Measurements from ENCODE around the gene SCN8A.
A peak's percentile ranks its signal among the peaks of the same experiment; 100 is the strongest.

The SCN8A gene

DNA sequence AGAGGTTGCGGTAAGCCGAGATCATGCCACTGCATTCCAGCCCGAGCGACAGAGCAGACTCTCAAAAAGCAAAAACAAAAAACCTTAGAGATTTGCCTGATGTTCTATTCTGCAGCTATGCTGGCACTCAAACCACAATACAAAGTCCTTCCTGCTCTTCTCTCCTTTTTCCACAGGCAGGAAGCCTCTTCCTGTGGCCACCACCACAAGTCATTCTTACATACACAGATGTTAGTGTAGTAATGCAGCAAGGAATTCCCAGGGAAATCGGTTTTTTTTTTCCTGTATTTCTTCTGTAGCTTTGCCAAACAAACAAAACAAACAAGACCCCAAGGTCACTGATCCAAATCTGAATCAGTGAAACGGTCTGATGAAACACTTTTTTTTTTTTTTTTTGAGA lies 153.2 kb downstream of the SCN8A start:
- Histone ChIP-seq H3K4me1 (ENCODE audit: control insufficient read depth, insufficient read depth, low read length) (no peaks in the 10 kb centered on the region), H3K9ac (ENCODE audit: low read length in 2 of 2) (no peak overlapping the region), H3K4me3 (ENCODE audit: low read length in 2 of 2) (no peak overlapping the region), H3K9me3 (ENCODE audit: control insufficient read depth in 2 of 2, low read length in 2 of 2) (peaks cover 0 to 9% of the 10 kb centered on the region in 2 donors), H3K27me3 (ENCODE audit: control insufficient read depth in 1 of 2, insufficient read depth in 2 of 2, low read length in 2 of 2) (no peaks in the 10 kb centered on the region), H3K27ac (ENCODE audit: low read length) (no peak overlapping the region), H3K36me3 (ENCODE audit: control insufficient read depth in 2 of 2, insufficient read depth in 2 of 2, low read length in 2 of 2) (no peaks in the 10 kb centered on the region)

DNA sequence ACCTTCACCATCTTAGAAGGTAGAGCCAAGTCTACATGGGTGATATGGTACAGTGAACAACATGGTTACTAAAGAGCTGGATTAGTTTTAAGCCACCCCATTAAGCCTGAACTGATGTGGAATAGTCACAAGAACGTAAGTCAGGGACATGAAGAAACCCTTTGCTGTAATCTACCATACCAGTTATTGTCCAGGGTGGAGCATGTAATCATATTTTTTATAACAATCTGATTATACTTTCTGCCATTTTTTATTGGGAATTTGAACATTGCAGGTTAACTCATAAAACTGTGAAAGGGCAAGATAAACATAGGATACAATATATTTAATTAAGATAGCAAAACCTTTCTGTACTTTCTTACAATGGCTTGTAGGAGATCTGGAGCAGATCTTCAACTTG lies 153.9 kb downstream of the SCN8A start:
- Histone ChIP-seq H3K9me3 (ENCODE audit: control insufficient read depth in 2 of 2, low read length in 2 of 2) (peaks cover 0 to 9% of the 10 kb centered on the region in 2 donors), H3K27ac (ENCODE audit: low read length) (no peak overlapping the region), H3K9ac (ENCODE audit: low read length in 2 of 2) (no peak overlapping the region), H3K36me3 (ENCODE audit: control insufficient read depth in 2 of 2, insufficient read depth in 2 of 2, low read length in 2 of 2) (no peaks in the 10 kb centered on the region), H3K4me3 (ENCODE audit: low read length in 2 of 2) (no peak overlapping the region), H3K27me3 (ENCODE audit: control insufficient read depth in 1 of 2, insufficient read depth in 2 of 2, low read length in 2 of 2) (no peaks in the 10 kb centered on the region), H3K4me1 (ENCODE audit: control insufficient read depth, insufficient read depth, low read length) (no peaks in the 10 kb centered on the region)

DNA sequence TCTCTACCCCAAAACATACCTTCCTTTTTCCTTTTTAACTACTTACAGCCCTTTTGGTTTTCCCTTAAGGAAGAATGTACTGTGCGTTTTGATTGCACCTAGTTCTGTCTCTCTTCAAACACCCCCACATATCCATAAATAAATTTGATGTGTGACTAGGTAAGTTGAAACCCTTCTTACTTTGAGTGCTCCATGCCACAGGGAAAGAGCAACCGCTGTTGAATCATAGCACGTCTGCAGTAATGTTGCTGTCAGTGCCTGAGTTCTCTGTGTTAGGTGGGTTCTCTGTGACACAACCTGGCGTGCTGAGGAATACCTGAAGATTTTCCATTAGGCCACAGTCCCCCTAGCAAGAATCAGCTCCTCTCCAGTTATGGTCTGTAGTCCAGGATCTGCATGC lies 155.4 kb downstream of the SCN8A start:
- peaks cover 0 to 4% of the 10 kb centered on the region in 2 donors for H3K9me3 ChIP-seq (ENCODE audit: control insufficient read depth in 2 of 2, low read length in 2 of 2)
- no peaks in the 10 kb centered on the region for H3K27me3 ChIP-seq (ENCODE audit: control insufficient read depth in 1 of 2, insufficient read depth in 2 of 2, low read length in 2 of 2)
- no peak overlapping the region for H3K4me3 ChIP-seq (ENCODE audit: low read length in 2 of 2)
- H3K9ac ChIP-seq (ENCODE audit: low read length in 2 of 2): no peak overlapping the region
- H3K4me1 ChIP-seq (ENCODE audit: control insufficient read depth, insufficient read depth, low read length): no peaks in the 10 kb centered on the region
- no peaks in the 10 kb centered on the region for H3K36me3 ChIP-seq (ENCODE audit: control insufficient read depth in 2 of 2, insufficient read depth in 2 of 2, low read length in 2 of 2)
- no peak overlapping the region for H3K27ac ChIP-seq (ENCODE audit: low read length)

DNA sequence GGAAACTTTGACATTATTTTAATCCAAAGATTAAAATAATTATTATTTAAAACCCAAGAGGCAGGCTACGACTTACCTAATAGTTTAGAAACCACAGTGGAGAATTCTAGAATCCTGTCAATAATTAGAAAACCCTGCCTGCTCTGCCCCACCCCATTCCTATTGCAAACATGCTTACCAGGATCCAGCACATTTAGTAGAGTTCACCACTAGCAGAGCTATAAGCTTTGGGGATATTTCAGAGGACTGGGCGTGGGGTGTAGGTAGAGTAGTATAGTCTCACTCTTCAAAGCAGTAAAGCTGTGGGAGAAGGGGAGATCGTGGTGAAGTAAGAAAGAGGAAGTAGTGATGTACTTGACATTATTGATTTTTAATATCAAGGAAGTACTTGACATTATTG lies 157.2 kb downstream of the SCN8A start:
- peaks cover 0 to 4% of the 10 kb centered on the region in 2 donors for H3K9me3 ChIP-seq (ENCODE audit: control insufficient read depth in 2 of 2, low read length in 2 of 2)

DNA sequence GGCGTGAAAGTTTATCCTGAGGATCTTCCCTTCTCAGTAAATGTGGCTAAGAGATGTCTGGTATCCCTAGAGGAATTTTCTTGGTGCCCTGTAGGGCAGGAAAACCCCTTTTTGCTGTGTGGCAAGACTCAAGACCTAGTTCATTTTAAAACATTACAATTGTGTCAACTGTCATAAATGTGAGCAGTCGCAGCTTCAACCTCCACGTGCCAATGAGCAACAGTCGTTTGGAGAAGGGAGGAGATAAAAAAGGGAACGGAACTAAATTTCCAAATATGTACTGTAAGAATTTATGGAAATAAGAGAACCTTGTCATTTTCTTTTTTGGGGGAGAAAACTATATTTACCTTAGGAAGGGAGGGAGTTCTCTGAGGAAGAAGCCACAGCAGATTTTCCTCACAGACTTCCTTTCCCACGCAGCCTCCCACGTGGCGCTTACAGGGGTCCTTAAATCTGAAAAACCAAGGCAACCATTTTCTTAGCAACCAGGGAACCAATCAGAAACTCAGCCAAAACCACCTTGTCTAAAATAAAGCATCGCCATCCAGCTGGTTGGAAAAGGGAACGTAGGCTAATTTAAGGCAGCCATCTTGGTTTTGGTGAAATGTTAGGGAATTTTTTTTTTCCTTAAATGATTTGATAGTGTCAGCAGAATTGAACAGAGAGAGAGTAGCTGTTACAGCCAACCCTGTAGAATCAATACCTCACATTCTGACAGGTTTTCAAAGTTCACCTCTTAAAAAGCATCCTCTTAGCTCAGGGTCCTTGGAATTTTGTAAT lies 158.4 kb downstream of the SCN8A start:
- Histone ChIP-seq H3K27me3 (ENCODE audit: control insufficient read depth in 1 of 2, insufficient read depth in 2 of 2, low read length in 2 of 2) (no peaks in the 10 kb centered on the region), H3K4me3 (ENCODE audit: low read length in 2 of 2) (no peak overlapping the region), H3K36me3 (ENCODE audit: control insufficient read depth in 2 of 2, insufficient read depth in 2 of 2, low read length in 2 of 2) (no peaks in the 10 kb centered on the region), H3K9ac (ENCODE audit: low read length in 2 of 2) (no peak overlapping the region), H3K9me3 (ENCODE audit: control insufficient read depth in 2 of 2, low read length in 2 of 2) (no peaks in the 10 kb centered on the region), H3K27ac (ENCODE audit: low read length) (no peak overlapping the region), H3K4me1 (ENCODE audit: control insufficient read depth, insufficient read depth, low read length) (peaks cover 4% of the 10 kb centered on the region)

More for the DNA sequence above, 157.2 kb downstream of the SCN8A start:
- Histone ChIP-seq H3K27me3 (ENCODE audit: control insufficient read depth in 1 of 2, insufficient read depth in 2 of 2, low read length in 2 of 2) (no peaks in the 10 kb centered on the region), H3K9ac (ENCODE audit: low read length in 2 of 2) (no peak overlapping the region), H3K4me3 (ENCODE audit: low read length in 2 of 2) (no peak overlapping the region), H3K27ac (ENCODE audit: low read length) (no peak overlapping the region), H3K36me3 (ENCODE audit: control insufficient read depth in 2 of 2, insufficient read depth in 2 of 2, low read length in 2 of 2) (no peaks in the 10 kb centered on the region), H3K4me1 (ENCODE audit: control insufficient read depth, insufficient read depth, low read length) (peaks cover 4% of the 10 kb centered on the region)

DNA sequence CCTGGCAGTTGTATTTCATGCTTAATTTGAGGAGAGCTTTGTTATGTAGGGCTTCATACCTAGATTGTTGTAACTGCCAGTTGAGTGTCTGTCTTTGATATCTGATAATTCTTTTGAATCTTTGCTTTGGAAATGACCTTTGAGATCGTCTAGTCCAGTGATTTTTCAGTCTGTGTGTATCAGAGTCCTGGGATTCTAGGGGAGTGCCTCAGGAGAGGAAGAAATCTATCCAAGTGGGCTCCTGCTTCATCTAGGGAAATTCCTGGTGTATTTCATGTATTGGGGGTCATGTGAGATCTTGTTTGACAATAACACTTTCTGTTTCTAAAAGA lies 158.9 kb downstream of the SCN8A start:
- Histone ChIP-seq H3K27me3 (ENCODE audit: control insufficient read depth in 1 of 2, insufficient read depth in 2 of 2, low read length in 2 of 2) (no peaks in the 10 kb centered on the region), H3K36me3 (ENCODE audit: control insufficient read depth in 2 of 2, insufficient read depth in 2 of 2, low read length in 2 of 2) (no peaks in the 10 kb centered on the region), H3K27ac (ENCODE audit: low read length) (no peak overlapping the region), H3K4me1 (ENCODE audit: control insufficient read depth, insufficient read depth, low read length) (peaks cover 4% of the 10 kb centered on the region), H3K9ac (ENCODE audit: low read length in 2 of 2) (no peak overlapping the region), H3K9me3 (ENCODE audit: control insufficient read depth in 2 of 2, low read length in 2 of 2) (no peaks in the 10 kb centered on the region), H3K4me3 (ENCODE audit: low read length in 2 of 2) (no peak overlapping the region)

DNA sequence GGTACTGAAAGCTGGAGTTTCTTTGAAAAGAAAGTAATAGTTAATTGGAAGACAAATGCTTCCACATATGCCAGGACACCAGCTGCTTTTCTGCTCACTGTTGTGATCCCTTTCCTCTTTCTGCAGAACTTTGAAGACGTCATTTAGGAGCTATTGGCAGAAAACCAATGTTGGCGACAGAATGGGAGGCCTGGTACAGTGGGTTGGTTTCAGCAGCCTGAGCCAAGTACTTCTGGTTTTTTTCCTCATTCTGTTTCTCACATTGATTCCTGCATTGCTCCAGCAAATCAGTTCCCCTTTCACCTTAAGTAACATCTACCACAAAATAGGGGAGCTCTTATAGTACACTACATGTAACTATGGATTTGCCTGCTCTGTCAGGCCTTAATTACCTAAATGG lies 160.6 kb downstream of the SCN8A start:
- no peaks in the 10 kb centered on the region for H3K9me3 ChIP-seq (ENCODE audit: control insufficient read depth in 2 of 2, low read length in 2 of 2)
- H3K9ac ChIP-seq (ENCODE audit: low read length in 2 of 2): no peak overlapping the region
- no peak overlapping the region for H3K4me3 ChIP-seq (ENCODE audit: low read length in 2 of 2)
- peaks cover 4% of the 10 kb centered on the region for H3K4me1 ChIP-seq (ENCODE audit: control insufficient read depth, insufficient read depth, low read length)
- H3K27me3 ChIP-seq (ENCODE audit: control insufficient read depth in 1 of 2, insufficient read depth in 2 of 2, low read length in 2 of 2): no peaks in the 10 kb centered on the region
- peak overlapping the region; percentile 70 for H3K27ac ChIP-seq (ENCODE audit: low read length)
- H3K36me3 ChIP-seq (ENCODE audit: control insufficient read depth in 2 of 2, insufficient read depth in 2 of 2, low read length in 2 of 2): no peaks in the 10 kb centered on the region

DNA sequence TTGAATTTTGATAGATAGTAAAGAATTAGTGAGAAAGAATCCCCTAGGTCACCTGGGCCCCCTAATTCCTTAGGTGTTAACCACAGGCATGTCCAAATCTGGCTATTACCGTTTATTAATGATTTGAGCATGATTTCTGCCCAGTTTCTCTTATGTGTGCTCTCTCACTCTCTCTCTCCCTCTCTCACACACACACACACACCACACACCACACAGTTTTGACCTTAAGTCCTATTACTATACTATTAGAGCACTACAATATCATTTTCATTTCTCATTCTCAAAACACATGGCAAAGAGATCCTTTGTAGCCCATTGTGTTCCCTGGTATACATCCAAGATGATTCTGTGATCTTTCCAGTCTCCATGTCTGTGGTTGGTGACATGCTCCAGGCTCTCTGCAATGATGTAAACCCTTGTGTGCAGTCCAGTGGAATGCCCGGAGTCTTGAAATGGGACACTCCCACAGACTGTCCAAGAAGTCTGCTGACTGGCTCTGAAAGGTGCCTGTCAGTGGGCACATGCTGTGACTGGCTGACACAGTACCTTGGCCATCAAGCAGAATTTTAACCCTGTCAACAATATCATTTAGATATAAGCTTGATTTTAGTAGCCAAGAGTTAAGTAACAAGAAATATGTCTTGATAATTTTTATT lies 161.3 kb downstream of the SCN8A start:
- H3K36me3 ChIP-seq (ENCODE audit: control insufficient read depth in 2 of 2, insufficient read depth in 2 of 2, low read length in 2 of 2): no peaks in the 10 kb centered on the region
- H3K9ac ChIP-seq (ENCODE audit: low read length in 2 of 2): no peak overlapping the region
- no peaks in the 10 kb centered on the region for H3K9me3 ChIP-seq (ENCODE audit: control insufficient read depth in 2 of 2, low read length in 2 of 2)
- H3K4me1 ChIP-seq (ENCODE audit: control insufficient read depth, insufficient read depth, low read length): peaks cover 4% of the 10 kb centered on the region
- H3K4me3 ChIP-seq (ENCODE audit: low read length in 2 of 2): no peak overlapping the region
- no peaks in the 10 kb centered on the region for H3K27me3 ChIP-seq (ENCODE audit: control insufficient read depth in 1 of 2, insufficient read depth in 2 of 2, low read length in 2 of 2)
- H3K27ac ChIP-seq (ENCODE audit: low read length): peak overlapping the region; percentile 70

DNA sequence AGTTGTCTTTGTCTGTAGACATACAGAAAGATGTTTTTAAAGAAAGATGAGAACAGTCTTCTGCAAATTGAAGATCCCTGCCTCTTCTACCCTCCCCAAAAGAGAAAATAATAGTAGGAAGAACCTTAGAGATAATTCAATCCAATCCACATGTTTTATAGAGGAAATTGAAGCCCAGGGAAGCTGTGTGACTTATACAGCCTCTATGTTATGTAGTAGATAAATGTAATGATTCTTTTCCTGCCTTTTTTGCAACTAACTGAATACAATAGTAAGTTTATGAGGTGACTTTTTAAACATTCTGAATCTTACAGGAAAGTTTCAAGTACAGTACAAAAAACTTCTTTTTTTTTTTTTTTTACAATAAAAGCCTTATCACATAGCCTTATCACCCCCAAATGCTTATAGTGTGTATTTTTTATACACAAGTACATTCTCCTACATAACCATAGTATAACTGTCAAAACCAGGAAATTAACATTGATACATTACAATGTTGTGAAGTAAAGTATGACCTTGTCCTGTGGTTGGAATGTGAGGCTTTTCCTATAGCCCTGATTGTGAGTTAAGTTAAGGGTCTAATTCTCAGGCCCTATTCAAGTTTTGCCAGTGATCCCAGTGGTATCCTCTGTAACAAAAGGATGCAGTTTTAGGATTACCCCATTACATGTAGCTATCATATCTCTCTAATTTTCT lies 163.1 kb downstream of the SCN8A start:
- H3K27me3 ChIP-seq (ENCODE audit: control insufficient read depth in 1 of 2, insufficient read depth in 2 of 2, low read length in 2 of 2): no peaks in the 10 kb centered on the region

DNA sequence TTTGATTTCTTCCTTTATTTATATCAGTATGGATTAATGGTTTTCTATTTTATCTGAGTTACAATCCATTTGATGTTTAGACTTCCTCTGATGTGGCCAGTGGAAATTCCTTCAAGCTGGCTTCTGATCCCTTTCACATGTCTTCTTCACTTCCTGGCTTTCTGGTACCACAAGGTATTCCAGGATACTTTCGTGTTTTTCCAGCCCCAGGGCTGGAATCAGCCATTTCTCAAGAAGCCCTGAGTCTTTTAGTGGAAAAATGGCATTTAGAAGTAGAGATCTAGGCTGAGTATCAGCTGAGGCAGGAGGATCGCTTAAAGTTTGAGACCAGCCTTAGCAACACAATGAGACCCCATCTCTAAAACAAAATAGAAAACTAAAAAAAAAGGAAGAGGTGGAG lies 164.2 kb downstream of the SCN8A start:
- Histone ChIP-seq H3K4me1 (ENCODE audit: control insufficient read depth, insufficient read depth, low read length) (peaks cover 4% of the 10 kb centered on the region), H3K27ac (ENCODE audit: low read length) (no peak overlapping the region), H3K4me3 (ENCODE audit: low read length in 2 of 2) (no peak overlapping the region), H3K9me3 (ENCODE audit: control insufficient read depth in 2 of 2, low read length in 2 of 2) (no peaks in the 10 kb centered on the region), H3K9ac (ENCODE audit: low read length in 2 of 2) (no peak overlapping the region), H3K36me3 (ENCODE audit: control insufficient read depth in 2 of 2, insufficient read depth in 2 of 2, low read length in 2 of 2) (no peaks in the 10 kb centered on the region), H3K27me3 (ENCODE audit: control insufficient read depth in 1 of 2, insufficient read depth in 2 of 2, low read length in 2 of 2) (no peaks in the 10 kb centered on the region)

More for the DNA sequence above, 163.1 kb downstream of the SCN8A start:
- Histone ChIP-seq H3K27ac (ENCODE audit: low read length) (no peak overlapping the region), H3K4me3 (ENCODE audit: low read length in 2 of 2) (no peak overlapping the region), H3K4me1 (ENCODE audit: control insufficient read depth, insufficient read depth, low read length) (peaks cover 4% of the 10 kb centered on the region), H3K9me3 (ENCODE audit: control insufficient read depth in 2 of 2, low read length in 2 of 2) (no peaks in the 10 kb centered on the region), H3K36me3 (ENCODE audit: control insufficient read depth in 2 of 2, insufficient read depth in 2 of 2, low read length in 2 of 2) (no peaks in the 10 kb centered on the region), H3K9ac (ENCODE audit: low read length in 2 of 2) (no peak overlapping the region)

DNA sequence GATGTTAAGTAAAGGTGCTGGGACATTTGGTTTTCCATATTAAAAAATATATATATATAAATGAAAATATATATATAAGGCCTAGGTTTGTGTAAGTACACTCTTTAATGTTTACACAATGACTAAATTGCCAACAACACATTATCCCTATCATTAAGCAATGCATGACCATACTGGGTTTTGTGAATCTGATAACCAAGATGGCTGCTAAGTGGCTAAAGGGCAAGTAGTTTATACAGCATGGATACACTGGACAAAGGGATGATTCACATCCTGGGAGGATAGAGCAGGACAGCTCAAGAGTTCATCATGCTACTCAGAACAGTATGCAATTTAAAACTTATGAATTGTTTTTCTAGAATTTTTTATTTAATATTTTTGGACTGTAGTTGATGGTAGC lies 168.1 kb downstream of the SCN8A start:
- no peaks in the 10 kb centered on the region for H3K4me1 ChIP-seq (ENCODE audit: control insufficient read depth, insufficient read depth, low read length)
- H3K27me3 ChIP-seq (ENCODE audit: control insufficient read depth in 1 of 2, insufficient read depth in 2 of 2, low read length in 2 of 2): no peaks in the 10 kb centered on the region
- no peaks in the 10 kb centered on the region for H3K9me3 ChIP-seq (ENCODE audit: control insufficient read depth in 2 of 2, low read length in 2 of 2)
- H3K4me3 ChIP-seq (ENCODE audit: low read length in 2 of 2): no peak overlapping the region
- no peak overlapping the region for H3K9ac ChIP-seq (ENCODE audit: low read length in 2 of 2)
- no peaks in the 10 kb centered on the region for H3K36me3 ChIP-seq (ENCODE audit: control insufficient read depth in 2 of 2, insufficient read depth in 2 of 2, low read length in 2 of 2)
- no peak overlapping the region for H3K27ac ChIP-seq (ENCODE audit: low read length)
